Endothelial cell of umbilical vein (primary cell): Measurements from ENCODE around the gene ACOT2. TPM values are rescaled to one million over a fixed set of nuclear protein-coding genes. Genes with fewer than 3 reads are reported as not detected.

Source experiments
- BruUV-seq: library from RNA; stranded (reverse); fragments of 400-500 nt; replicated peaks from 2 replicates; lab custom pipeline; 2021; lab: Mats Ljungman, UMichigan
- CTCF ChIA-PET: fragments of 300-600, 350-600 bp; sonication (Branson Sonifier 250); formaldehyde crosslinking; loops from one replicate; lab custom pipeline; 2021; ENCODE audit warnings: antibody characterized with exemption, inconsistent platforms; lab: Charles Lee
- POLR2A ChIA-PET: fragments of 300-600, 350-600 bp; sonication (Branson Sonifier 250); formaldehyde crosslinking; loops from one replicate; lab custom pipeline; 2021; ENCODE audit warnings: antibody characterized with exemption, inconsistent platforms; lab: Charles Lee
- DNase-seq: peaks from one replicate; pipeline ENCODE4 v3.0.0-alpha.2; 2011; ENCODE audit warnings: low read depth, low spot score
- FAIRE-seq: peaks from 2 replicates; lab custom pipeline; 2011; peaks lifted over from hg19 to GRCh38; lab: Jason Lieb, UNC
- H2AFZ ChIP-seq: 2 replicates; pipeline ENCODE4 v1.6.0; 2012; ENCODE audit warnings: low read depth, low read length, control low read depth, inconsistent platforms
- H3K27ac ChIP-seq: 2 replicates; pipeline ENCODE4 v1.5.1; 2011; ENCODE audit warnings: low read depth, mild to moderate bottlenecking, control low read depth, low read length, moderate library complexity; ENCODE audit not compliant: insufficient read depth
- H3K27me3 ChIP-seq, 2 experiments: 2 replicates each; pipeline versions ENCODE4 v1.6.0 to v1.6.1; 2011; ENCODE audit warnings: low read length in 2 of 2, mixed read lengths in 1 of 2; ENCODE audit not compliant: control insufficient read depth in 2 of 2, insufficient read depth in 2 of 2
- H3K36me3 ChIP-seq, 2 experiments: 2 replicates in 1 of 2; 3 replicates in 1 of 2; pipeline ENCODE4 v1.5.1; 2011; ENCODE audit warnings: low read length in 2 of 2, mild to moderate bottlenecking in 1 of 2, moderate library complexity in 1 of 2; ENCODE audit not compliant: control insufficient read depth in 2 of 2, insufficient read depth in 2 of 2; ENCODE audit errors: extremely low read depth in 1 of 2
- H3K4me1 ChIP-seq: 3 replicates; pipeline ENCODE4 v1.5.1; 2011; ENCODE audit warnings: mild to moderate bottlenecking, low read length; ENCODE audit not compliant: control insufficient read depth, insufficient read depth; ENCODE audit errors: extremely low read depth
- H3K4me2 ChIP-seq: 2 replicates; pipeline ENCODE4 v1.6.1; 2011; ENCODE audit warnings: low read length, control low read depth, mixed read lengths; ENCODE audit not compliant: insufficient read depth
- H3K4me3 ChIP-seq, 3 experiments: fragments of 200-600 bp in 1 of 3; sonication (generic), shearing (Covaris generic) in 1 of 3; replicated peaks in 1 of 3; 2 replicates each; pipeline ENCODE4 v1.5.1; 2011 to 2016; ENCODE audit warnings: control low read depth in 3 of 3, low read length in 3 of 3, mild to moderate bottlenecking in 2 of 3, inconsistent platforms in 1 of 3, low read depth in 1 of 3, moderate library complexity in 1 of 3; ENCODE audit not compliant: insufficient read depth in 1 of 3
- H3K79me2 ChIP-seq: 2 replicates; pipeline ENCODE4 v1.6.0; 2012; ENCODE audit warnings: low read length, inconsistent platforms; ENCODE audit not compliant: control insufficient read depth, insufficient read depth
- H3K9ac ChIP-seq: replicated peaks from 2 replicates; pipeline ENCODE3; 2011; ENCODE audit warnings: low read length, control low read depth; ENCODE audit not compliant: insufficient read depth; ENCODE audit errors: extremely low read depth
- H3K9me1 ChIP-seq: replicated peaks from 3 replicates; pipeline ENCODE4 v1.6.0; 2011; ENCODE audit warnings: mild to moderate bottlenecking, low read length; ENCODE audit not compliant: control insufficient read depth, insufficient read depth; ENCODE audit errors: extremely low read depth
- H3K9me3 ChIP-seq: replicated peaks from 2 replicates; pipeline ENCODE4 v1.5.1; 2012; ENCODE audit warnings: low read length, inconsistent platforms; ENCODE audit not compliant: control insufficient read depth, insufficient read depth
- H4K20me1 ChIP-seq: replicated peaks from 2 replicates; pipeline ENCODE3; 2011; ENCODE audit warnings: mild to moderate bottlenecking, low read length; ENCODE audit not compliant: control insufficient read depth, insufficient read depth; ENCODE audit errors: extremely low read depth
- CTCF ChIP-seq, 2 donors: IDR thresholded peaks; 1 replicate in 1 of 2; 2 replicates in 1 of 2; pipeline ENCODE4 v1.5.1; 2011; ENCODE audit warnings: low read length in 2 of 2, mild to moderate bottlenecking in 2 of 2, moderate library complexity in 2 of 2, control low read depth in 1 of 2, inconsistent platforms in 1 of 2, low read depth in 1 of 2; ENCODE audit not compliant: insufficient read depth in 1 of 2; ENCODE audit errors: extremely low read depth in 1 of 2
- EZH2 ChIP-seq: IDR thresholded peaks from 2 replicates; pipeline ENCODE4 v1.6.1; 2012; ENCODE audit warnings: borderline replicate concordance, low read depth, mild to moderate bottlenecking, moderate library complexity, low read length, inconsistent platforms; ENCODE audit not compliant: severe bottlenecking
- FOS ChIP-seq: IDR thresholded peaks from 2 replicates; pipeline ENCODE4 v1.6.1; 2011; ENCODE audit warnings: mild to moderate bottlenecking, low read length, moderate library complexity, borderline replicate concordance; ENCODE audit not compliant: insufficient read depth
- GATA2 ChIP-seq: IDR thresholded peaks from 2 replicates; pipeline ENCODE4 v1.7.0; 2011; ENCODE audit warnings: low read depth, mild to moderate bottlenecking, moderate library complexity, mixed read lengths, low read length; ENCODE audit not compliant: insufficient read length, insufficient read depth
- JUN ChIP-seq: IDR thresholded peaks from 2 replicates; pipeline ENCODE4 v1.6.1; 2011; ENCODE audit warnings: borderline replicate concordance, low read depth; ENCODE audit not compliant: insufficient read length, insufficient read depth
- MAX ChIP-seq: IDR thresholded peaks from 2 replicates; pipeline ENCODE4 v1.6.1; 2011; ENCODE audit not compliant: insufficient read depth, insufficient read length
- MYC ChIP-seq: IDR thresholded peaks from one replicate; pipeline ENCODE4 v1.6.1; 2011; ENCODE audit warnings: mild to moderate bottlenecking, low read depth, low read length
- POLR2A ChIP-seq: IDR thresholded peaks from 2 replicates; pipeline ENCODE4 v1.6.1; 2012; ENCODE audit warnings: low read depth, mild to moderate bottlenecking, control low read depth, low read length
- POLR2AphosphoS5 ChIP-seq: IDR thresholded peaks from 2 replicates; pipeline ENCODE4 v1.6.1; 2012; ENCODE audit warnings: low read depth, mild to moderate bottlenecking, control low read depth, low read length, moderate library complexity; ENCODE audit not compliant: insufficient read depth
- dilution Hi-C: fragments of 300-500 bp; cut with MboI; formaldehyde crosslinking; loops from one replicate; pipeline ENCODE4 v1.15.0; 2019; ENCODE audit warnings: low sequenced_read_pairs; ENCODE audit not compliant: extremely low pct_ligation_motif_present
- intact Hi-C: fragments of 100-400 bp; cut with micrococcal nuclease; formaldehyde crosslinking; loops from one replicate; pipeline ENCODE4 v1.10.0; 2022
- polyA plus RNA-seq, 4 experiments: library from polyadenylated mRNA; depleted of rRNA in 3 of 4; stranded (reverse) in 3 of 4; unstranded in 1 of 4; fragments of >200 nt; gene quantifications; 2 replicates each; pipeline versions ENCODE4 v1.2.1 to v1.2.3, GENCODE V29; 2011 to 2012; ENCODE audit warnings: missing spikeins in 1 of 4
- total RNA-seq: library from RNA; stranded (reverse); gene quantifications from 2 replicates; pipeline ENCODE4 v1.2.3, GENCODE V29; 2021

ACOT2 gene
- total and polyA plus RNA-seq, 2 donors (not counting 3 experiments of a cell fraction or from before 2014, with no cell fraction given), result 28.8 to 34.6 TPM

GRCh38 chr14:73607241-73607640, 38.2 kb downstream of the ACOT2 start:
- H3K9me1 ChIP-seq, result no peaks in the 10 kb centered on the region
- H2AFZ ChIP-seq, result no peak overlapping the region
- no peak overlapping the region for H3K4me3 ChIP-seq
- CTCF ChIA-PET, result no interaction called here
- no peak overlapping the region for H3K9ac ChIP-seq
- no peak overlapping the region for H3K27ac ChIP-seq
- no peaks in the 10 kb centered on the region for H3K9me3 ChIP-seq
- TF ChIP-seq MAX, result no peak
- TF ChIP-seq MYC, result no peak
- TF ChIP-seq POLR2A, result no peak
- no peak for TF ChIP-seq FOS
- TF ChIP-seq EZH2, result no peak
- no peak for TF ChIP-seq GATA2
- no peak for TF ChIP-seq CTCF (IDR thresholded peaks at IDR 0.05; ENCODE audit: extremely low read depth in 1 of 2, insufficient read depth in 1 of 2, low read depth in 1 of 2, low read length in 2 of 2)
- TF ChIP-seq JUN, result no peak
- TF ChIP-seq POLR2AphosphoS5, result no peak
- intact Hi-C loops (no loop called here), dilution Hi-C loops (no loop called here)
- H3K4me2 ChIP-seq, result no peak overlapping the region
- POLR2A ChIA-PET, result no interaction called here
- H3K79me2 ChIP-seq, result no peaks in the 10 kb centered on the region
- no TSS peak for BruUV-seq
- H3K36me3 ChIP-seq, result no peaks in the 10 kb centered on the region
- no peak for DNase-seq
- H3K4me1 ChIP-seq, result peaks cover 5% of the 10 kb centered on the region
- no peak for FAIRE-seq
- H4K20me1 ChIP-seq, result no peaks in the 10 kb centered on the region
- no peaks in the 10 kb centered on the region for H3K27me3 ChIP-seq
